A673 (cell line): Measurements from ENCODE around the gene IKBKE.

Experiments used
- CTCF ChIP-seq: fragments of 300-800, 200-600 bp; sonication (generic); conservative IDR thresholded peaks from 2 replicates; pipeline ENCODE4 v1.5.1; 2017; ENCODE audit warnings: low read depth, mild to moderate bottlenecking, antibody characterized with exemption, low read length, moderate library complexity, mixed read lengths
- EZH2 ChIP-seq: fragments of 200-600 bp; sonication (generic); IDR thresholded peaks from 2 replicates; pipeline ENCODE4 v1.6.1; 2017; ENCODE audit warnings: borderline replicate concordance, low read depth, mild to moderate bottlenecking, mixed read lengths, antibody characterized with exemption, low read length; ENCODE audit not compliant: poor library complexity, severe bottlenecking

- TF ChIP-seq CTCF, result no peak
- no peak for TF ChIP-seq EZH2
Measured at GRCh38 chr1:206501881-206502280, 31.6 kb downstream of the IKBKE start.
